ENCODE measurements around the gene RAI1.

DNA sequence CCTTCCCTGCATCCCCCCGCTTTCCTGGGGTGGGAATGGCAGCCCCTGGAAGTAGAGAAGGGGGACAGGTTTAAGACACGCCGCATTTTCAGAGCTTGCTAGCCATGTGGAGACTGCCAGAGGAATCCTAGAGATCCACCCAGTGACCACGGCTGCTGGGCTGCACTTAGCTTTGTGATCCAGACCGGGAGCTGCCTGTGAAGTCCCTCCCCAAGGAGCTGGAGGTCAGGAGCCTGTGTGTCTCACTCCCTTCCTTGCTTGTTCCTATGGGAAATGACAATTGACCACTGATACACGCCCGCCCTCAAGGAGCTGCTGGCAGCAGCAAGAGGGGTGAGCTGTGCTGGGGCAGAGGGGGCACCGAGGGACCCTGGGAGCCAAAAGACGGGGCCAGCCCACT lies 81.9 kb downstream of the RAI1 start:
- no peak for TF ChIP-seq RNF2 (IDR thresholded peaks at IDR 0.05; ENCODE audit: borderline replicate concordance, low read depth, low read length, missing control alignments, poor library complexity, severe bottlenecking)
- TF ChIP-seq EZH2 (IDR thresholded peaks at IDR 0.05; ENCODE audit: low read depth, low read length, severe bottlenecking) = no peak
- no peak for TF ChIP-seq POLR2A (IDR thresholded peaks at IDR 0.05; ENCODE audit: control extremely low read depth in 1 of 2, low read depth in 2 of 2, low read length in 2 of 2)
- TF ChIP-seq POLR2AphosphoS5 (IDR thresholded peaks at IDR 0.05; ENCODE audit: low read depth, low read length) = no peak
- TF ChIP-seq TCF12 (IDR thresholded peaks at IDR 0.05; ENCODE audit: low read depth, low read length) = no peak
- TF ChIP-seq CTCF (IDR thresholded peaks at IDR 0.05; ENCODE audit: control extremely low read depth in 1 of 3, insufficient read depth in 1 of 3, low read depth in 1 of 3, low read length in 3 of 3) = no peak
- no peak for TF ChIP-seq RBBP5 (IDR thresholded peaks at IDR 0.05; ENCODE audit: borderline replicate concordance, low read depth, low read length)
- no peak for TF ChIP-seq RAD21 (IDR thresholded peaks at IDR 0.05 in 1 of 2, conservative IDR thresholded peaks at IDR 0.05 in 1 of 2; ENCODE audit: low read depth in 2 of 2, low read length in 2 of 2)
- no peak for TF ChIP-seq TBP (IDR thresholded peaks at IDR 0.05; ENCODE audit: low read depth, low read length)
- no peak for TF ChIP-seq RXRA (IDR thresholded peaks at IDR 0.05; ENCODE audit: insufficient read depth, low read depth, low read length)
- no peak for TF ChIP-seq KDM5A (IDR thresholded peaks at IDR 0.05; ENCODE audit: low read length)
- no peak for TF ChIP-seq ZNF274 (IDR thresholded peaks at IDR 0.05; ENCODE audit: borderline replicate concordance, extremely low read depth, low read length)
- TF ChIP-seq CREB1 (IDR thresholded peaks at IDR 0.05) = no peak

Data from H1 (cell line).